ENCODE data around the gene GTPBP2. TPM values are rescaled to one million over a fixed set of nuclear protein-coding genes. Genes with fewer than 3 reads are reported as not detected.

Gene GTPBP2
- total RNA-seq, 1 experiment from 2014 or later: 59.4 TPM

GRCh38 chr6:43604174-43604573, 24.9 kb downstream of the GTPBP2 start:
- in situ Hi-C loops (cut with HindIII; ENCODE audit: low pct_unique_long_range_greater_than_20kb, low sequenced_read_pairs) (no loop called here), intact Hi-C loops (cut with micrococcal nuclease; ENCODE audit: unreplicated experiment) (no loop called here)
- Histone ChIP-seq H3K27ac (ENCODE audit: low read length) (no peak overlapping the region), H3K27me3 (ENCODE audit: control insufficient read depth, insufficient read depth, low read length) (no peaks in the 10 kb centered on the region), H3K36me3 (ENCODE audit: control insufficient read depth, insufficient read depth, low read length) (peaks cover 22% of the 10 kb centered on the region), H3K4me3 (ENCODE audit: low read depth in 2 of 2, low read length in 2 of 2) (no peak overlapping the region), H3K9me3 (ENCODE audit: control insufficient read depth, insufficient read depth, low read depth, low read length) (no peaks in the 10 kb centered on the region), H3K4me1 (ENCODE audit: control insufficient read depth, insufficient read depth, low read length) (no peaks in the 10 kb centered on the region)
- CTCF ChIA-PET: no interaction called here
- no TSS peak for BruUV-seq (replicated peaks)
- POLR2A ChIA-PET: interaction anchor here (0.6 kb wide), 1 partner anchor 9 kb away, joined by 3 read pairs; no protein-coding TSS in a partner anchor
- TF ChIP-seq CTCF (IDR thresholded peaks at IDR 0.05) (no peak), POLR2AphosphoS5 (IDR thresholded peaks at IDR 0.05; ENCODE audit: low read depth, low read length) (no peak), SIN3A (IDR thresholded peaks at IDR 0.05; ENCODE audit: borderline replicate concordance, insufficient read depth, low read depth, low read length) (no peak), REST (IDR thresholded peaks at IDR 0.05; ENCODE audit: insufficient read depth in 1 of 2, low read depth in 2 of 2, low read length in 1 of 2) (no peak), TCF7L2 (IDR thresholded peaks at IDR 0.05; ENCODE audit: low read depth, low read length) (no peak)
- ATAC-seq (no peak), DNase-seq (ENCODE audit: low read depth, low spot score) (no peak)

- intact Hi-C loops (cut with micrococcal nuclease; ENCODE audit: unreplicated experiment) (no loop called here), in situ Hi-C loops (cut with HindIII; ENCODE audit: low pct_unique_long_range_greater_than_20kb, low sequenced_read_pairs) (no loop called here)
- Histone ChIP-seq H3K4me3 (ENCODE audit: low read depth in 2 of 2, low read length in 2 of 2) (no peak overlapping the region), H3K9me3 (ENCODE audit: control insufficient read depth, insufficient read depth, low read depth, low read length) (no peaks in the 10 kb centered on the region), H3K27ac (ENCODE audit: low read length) (no peak overlapping the region), H3K27me3 (ENCODE audit: control insufficient read depth, insufficient read depth, low read length) (no peaks in the 10 kb centered on the region), H3K4me1 (ENCODE audit: control insufficient read depth, insufficient read depth, low read length) (no peaks in the 10 kb centered on the region), H3K36me3 (ENCODE audit: control insufficient read depth, insufficient read depth, low read length) (peaks cover 20% of the 10 kb centered on the region)
- no peak for ATAC-seq
- BruUV-seq (replicated peaks): no TSS peak
- CTCF ChIA-PET: no interaction called here
- TF ChIP-seq REST (IDR thresholded peaks at IDR 0.05; ENCODE audit: insufficient read depth in 1 of 2, low read depth in 2 of 2, low read length in 1 of 2) (no peak), POLR2AphosphoS5 (IDR thresholded peaks at IDR 0.05; ENCODE audit: low read depth, low read length) (no peak), TCF7L2 (IDR thresholded peaks at IDR 0.05; ENCODE audit: low read depth, low read length) (no peak), SIN3A (IDR thresholded peaks at IDR 0.05; ENCODE audit: borderline replicate concordance, insufficient read depth, low read depth, low read length) (no peak), CTCF (IDR thresholded peaks at IDR 0.05) (no peak)
- no peak for DNase-seq (ENCODE audit: low read depth, low spot score)
- POLR2A ChIA-PET: no interaction called here
Observed at GRCh38 chr6:43600595-43600994, 28.5 kb downstream of the GTPBP2 start.
